HepG2 (cell line): ENCODE data around the gene TECPR1. TPM values are rescaled to one million over a fixed set of nuclear protein-coding genes. Genes with fewer than 3 reads are reported as not detected.

Experiments used
- ATAC-seq: fragments of 200-7000 bp; cut with Tn5 transposase; 3 replicates; pipeline ENCODE4 v1.9.1; 2020; ENCODE audit warnings: mild to moderate bottlenecking, moderate library complexity
- BruUV-seq: library from RNA; stranded (reverse); fragments of 400-500 nt; replicated peaks from 2 replicates; lab custom pipeline; 2021; lab: Mats Ljungman, UMichigan
- CTCF ChIA-PET: fragments of 300-600 bp; formaldehyde crosslinking; extraction: SDS; loops from one replicate; lab custom pipeline; 2021; ENCODE audit warnings: low total read pairs, inconsistent platforms, low intra/inter-chr PET ratio; lab: Yijun Ruan, JAX
- POLR2A ChIA-PET: fragments of 350-600 bp; sonication (Branson Sonifier 250); formaldehyde crosslinking; loops from one replicate; lab custom pipeline; 2020; ENCODE audit warnings: antibody characterized with exemption, inconsistent platforms; lab: Yijun Ruan, JAX
- DNase-seq: peaks from one replicate; pipeline ENCODE4 v3.0.0-alpha.2; 2015; ENCODE audit warnings: low spot score
- FAIRE-seq: peaks from 3 replicates; lab custom pipeline; 2011; peaks lifted over from hg19 to GRCh38; lab: Jason Lieb, UNC
- H2AFZ ChIP-seq: one replicate; pipeline ENCODE4 v1.6.1; 2011; ENCODE audit warnings: low read length, inconsistent platforms
- H3K27ac ChIP-seq: fragments of 300-600 bp; 3 replicates; pipeline ENCODE4 v1.8.0; 2011; ENCODE audit warnings: mixed run types, mild to moderate bottlenecking, mixed read lengths, low read length, inconsistent platforms; ENCODE audit not compliant: insufficient read depth; ENCODE audit errors: extremely low read length
- H3K27me3 ChIP-seq, 2 experiments: fragments of 200-600 bp in 1 of 2; 2 replicates in 1 of 2; 3 replicates in 1 of 2; pipeline versions ENCODE4 v1.6.0 to v1.8.0; 2011; ENCODE audit warnings: low read length in 2 of 2, mild to moderate bottlenecking in 2 of 2, moderate library complexity in 2 of 2, inconsistent platforms in 1 of 2; ENCODE audit not compliant: insufficient read depth in 2 of 2, control insufficient read depth in 1 of 2
- H3K36me3 ChIP-seq, 2 experiments: fragments of 200-600 bp in 1 of 2; replicated peaks in 1 of 2; 2 replicates in 1 of 2; 3 replicates in 1 of 2; pipeline versions ENCODE4 v1.5.1 to v1.8.0; 2011; ENCODE audit warnings: low read length in 2 of 2, inconsistent platforms in 1 of 2; ENCODE audit not compliant: insufficient read depth in 2 of 2, control insufficient read depth in 1 of 2
- H3K4me1 ChIP-seq: 2 replicates; pipeline ENCODE4 v1.5.1; 2012; ENCODE audit warnings: low read length, inconsistent platforms; ENCODE audit not compliant: insufficient read depth
- H3K4me2 ChIP-seq: 2 replicates; pipeline ENCODE4 v1.6.0; 2011; ENCODE audit warnings: low read depth, low read length, inconsistent platforms
- H3K4me3 ChIP-seq, 3 experiments: fragments of 200-600 bp in 1 of 3; sonication (generic), shearing (Covaris generic) in 1 of 3; replicated peaks in 1 of 3; 2 replicates each; pipeline ENCODE4 v1.5.1; 2011 to 2016; ENCODE audit warnings: low read length in 3 of 3, inconsistent platforms in 2 of 3, low read depth in 2 of 3, mild to moderate bottlenecking in 2 of 3, control low read depth in 1 of 3, mixed read lengths in 1 of 3; ENCODE audit not compliant: insufficient read depth in 1 of 3
- H3K79me2 ChIP-seq: one replicate; pipeline ENCODE4 v1.6.1; 2011; ENCODE audit warnings: low read length, inconsistent platforms; ENCODE audit not compliant: insufficient read depth
- H3K9ac ChIP-seq: 2 replicates; pipeline ENCODE4 v1.6.0; 2011; ENCODE audit warnings: mild to moderate bottlenecking, low read depth, low read length, inconsistent platforms; ENCODE audit not compliant: insufficient read depth
- H3K9me3 ChIP-seq: 2 replicates; pipeline ENCODE4 v1.5.1; 2012; ENCODE audit warnings: mild to moderate bottlenecking, low read length
- H4K20me1 ChIP-seq: 2 replicates; pipeline ENCODE4 v1.6.0; 2011; ENCODE audit warnings: inconsistent platforms, mild to moderate bottlenecking, low read length, moderate library complexity; ENCODE audit not compliant: insufficient read depth
- AGO2 ChIP-seq: fragments of 200-400 bp; formaldehyde crosslinking; optimal IDR thresholded peaks from 2 replicates; pipeline ENCODE3; 2017; ENCODE audit warnings: mild to moderate bottlenecking, low read depth, low read length, moderate library complexity
- ARID2 ChIP-seq: sonication (generic); formaldehyde crosslinking; IDR thresholded peaks from 2 replicates; pipeline ENCODE4 v1.8.1; 2022; ENCODE audit warnings: mild to moderate bottlenecking, missing genetic modification reagents, borderline replicate concordance
- KIAA2018 ChIP-seq: sonication (generic); formaldehyde crosslinking; IDR thresholded peaks from 2 replicates; pipeline ENCODE4 v1.5.0; 2020; ENCODE audit warnings: mild to moderate bottlenecking, missing genetic modification reagents, borderline replicate concordance
- SIX1 ChIP-seq: sonication (generic); formaldehyde crosslinking; IDR thresholded peaks from 2 replicates; pipeline ENCODE4 v1.4.0; 2020; ENCODE audit warnings: missing genetic modification reagents, borderline replicate concordance
- SPEN ChIP-seq: sonication (generic); formaldehyde crosslinking; IDR thresholded peaks from 2 replicates; pipeline ENCODE4 v1.5.1; 2020; ENCODE audit warnings: low read depth, mild to moderate bottlenecking, missing genetic modification reagents
- THAP8 ChIP-seq: sonication (generic); formaldehyde crosslinking; IDR thresholded peaks from 2 replicates; pipeline ENCODE4 v1.5.1; 2020; ENCODE audit warnings: missing genetic modification reagents, mild to moderate bottlenecking, borderline replicate concordance
- ZNF263 ChIP-seq: sonication (generic); formaldehyde crosslinking; IDR thresholded peaks from 2 replicates; pipeline ENCODE4 v1.4.0; 2020; ENCODE audit warnings: missing genetic modification reagents
- WGBS: methylation state at CpG from one replicate; pipeline ENCODE4 v1.1.6; 2017; ENCODE audit warnings: low lambda C conversion rate; 5-methylcytosine and 5-hydroxymethylcytosine counted together
- in situ Hi-C: cut with HindIII; loops from 2 replicates; pipeline ENCODE4 v1.10.0; 2017; ENCODE audit warnings: low pct_unique_long_range_greater_than_20kb; ENCODE audit not compliant: extremely low pct_ligation_motif_present
- intact Hi-C: fragments of 100-400 bp; cut with micrococcal nuclease; formaldehyde crosslinking; loops from one replicate; pipeline ENCODE4 v1.10.0; 2022; ENCODE audit not compliant: unreplicated experiment
- polyA plus RNA-seq, 8 experiments: library from polyadenylated mRNA; depleted of rRNA in 3 of 8; stranded (reverse) in 7 of 8; unstranded in 1 of 8; fragments of >200 nt; fragmentation: Illumina TruSeq in 4 of 8; extraction: Trizol in 4 of 8; gene quantifications; 2 replicates each; pipeline versions ENCODE4 v1.2.1 to v1.2.3, GENCODE V29; 2011 to 2016; ENCODE audit warnings: low read depth in 4 of 8, missing spikeins in 1 of 8, mixed read lengths in 1 of 8; ENCODE audit not compliant: insufficient read depth in 1 of 8
- total RNA-seq, 5 experiments: library from RNA; depleted of rRNA; stranded (reverse); fragments of >200 nt; fragmentation: Illumina TruSeq; extraction: Trizol; gene quantifications; 2 replicates each; pipeline ENCODE4 v1.2.3, GENCODE V29; 2016; ENCODE audit warnings: low read depth in 1 of 5

The TECPR1 gene
- total and polyA plus RNA-seq, 2 of the 13 experiments (the other 11 are each of a cell fraction or from before 2014, with no cell fraction given): 2.3 to 6.3 TPM

- Histone ChIP-seq H2AFZ (no peak overlapping the region), H3K9me3 (no peaks in the 10 kb centered on the region), H3K9ac (no peak overlapping the region), H4K20me1 (no peaks in the 10 kb centered on the region), H3K36me3 (no peaks in the 10 kb centered on the region), H3K4me3 (no peak overlapping the region), H3K79me2 (no peaks in the 10 kb centered on the region), H3K27ac (no peak overlapping the region), H3K27me3 (no peaks in the 10 kb centered on the region), H3K4me1 (peaks cover 38% of the 10 kb centered on the region), H3K4me2 (no peak overlapping the region)
- POLR2A ChIA-PET: no interaction called here
- intact Hi-C loops (no loop called here), in situ Hi-C loops (no loop called here)
- 87% methylated on average over 8 of the region's 21 CpGs for WGBS
- BruUV-seq: no TSS peak
- no peak for TF ChIP-seq THAP8 (CRISPR knock-in tag)
- peak; percentile 3 for TF ChIP-seq AGO2
- DNase-seq: no peak
- no peak for FAIRE-seq
- ATAC-seq: peak; percentile 15
- CTCF ChIA-PET: no interaction called here
These were observed 27.3 kb downstream of the TECPR1 start for GRCh38 chr7:98224701-98225181.

- no peaks in the 10 kb centered on the region for H3K27me3 ChIP-seq
- DNase-seq (no peak), ATAC-seq (peak; percentile 5; the same call in 2 of the 3 replicates), FAIRE-seq (no peak)
- ChIA-PET CTCF (no interaction called here), POLR2A (no interaction called here)
- H3K79me2 ChIP-seq: no peaks in the 10 kb centered on the region
- no peak overlapping the region for H3K4me2 ChIP-seq
- no peak overlapping the region for H3K4me3 ChIP-seq
- H4K20me1 ChIP-seq: no peaks in the 10 kb centered on the region
- 90% methylated on average over 11 of the region's 21 CpGs for WGBS
- H2AFZ ChIP-seq: no peak overlapping the region
- H3K4me1 ChIP-seq: peaks cover 36% of the 10 kb centered on the region
- no peaks in the 10 kb centered on the region for H3K9me3 ChIP-seq
- no peak overlapping the region for H3K9ac ChIP-seq
- no TSS peak for BruUV-seq
- intact Hi-C loops (no loop called here), in situ Hi-C loops (no loop called here)
- H3K36me3 ChIP-seq: no peaks in the 10 kb centered on the region
- H3K27ac ChIP-seq: no peak overlapping the region
- TF ChIP-seq SPEN (no peak), KIAA2018 (CRISPR knock-in tag) (no peak), AGO2 (peak; percentile 14), ARID2 (CRISPR knock-in tag) (no peak), SIX1 (CRISPR knock-in tag) (no peak), ZNF263 (CRISPR knock-in tag) (peak; percentile 75)
These were observed 27.9 kb downstream of the TECPR1 start for GRCh38 chr7:98223898-98224700.
